ENCODE data around the gene ZYG11A. TPM values are rescaled to one million over a fixed set of nuclear protein-coding genes. Genes with fewer than 3 reads are reported as not detected.
"Not testable (repeated sequence)": the region's sequence is repeated elsewhere in the genome, so short reads cannot be mapped to it uniquely, and the experiment has no call there.

The ZYG11A gene
- not detected for total RNA-seq
- long read RNA-seq, result 0 reads

DNA sequence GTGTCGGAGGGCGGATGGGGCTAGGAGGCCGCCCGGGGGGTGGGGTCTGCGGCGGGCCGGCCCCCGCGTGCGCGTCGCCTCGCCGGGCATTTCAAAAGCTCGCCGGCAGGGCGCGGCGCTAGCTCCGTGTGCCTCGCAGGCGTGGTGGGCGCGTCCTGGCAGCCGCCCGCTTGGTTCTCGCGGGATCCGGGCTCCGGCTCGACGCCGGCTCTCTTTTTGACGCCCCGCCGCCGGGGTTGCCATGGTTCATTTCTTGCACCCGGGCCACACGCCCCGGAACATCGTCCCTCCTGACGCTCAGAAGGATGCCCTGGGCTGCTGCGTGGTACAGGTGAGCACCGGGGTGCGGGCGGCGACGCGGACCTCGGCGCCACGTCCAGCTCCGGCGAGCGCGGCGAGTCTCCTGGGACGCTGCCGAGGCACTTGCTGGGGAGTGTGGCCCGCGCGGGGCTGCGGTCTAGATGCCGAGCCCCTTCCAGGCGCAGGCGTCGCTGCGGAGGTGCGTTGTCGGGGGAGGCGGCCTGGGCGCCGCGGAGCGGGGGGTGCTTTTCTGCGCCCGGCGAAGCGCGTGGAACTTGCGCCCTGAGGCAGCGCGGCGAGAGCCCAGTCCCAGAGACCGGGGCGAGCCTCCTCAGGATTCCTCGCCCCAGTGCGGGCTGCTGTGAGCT is at the start of gene ZYG11A:
ZYG11A (plus strand) TSS at position 118 of the 668 bp plus-strand sequence; CDS start at position 242, 124 bp downstream.
- no peak for DNase-seq (ENCODE audit: low spot score)
- intact Hi-C loops (cut with DNase I), result no loop called here

DNA sequence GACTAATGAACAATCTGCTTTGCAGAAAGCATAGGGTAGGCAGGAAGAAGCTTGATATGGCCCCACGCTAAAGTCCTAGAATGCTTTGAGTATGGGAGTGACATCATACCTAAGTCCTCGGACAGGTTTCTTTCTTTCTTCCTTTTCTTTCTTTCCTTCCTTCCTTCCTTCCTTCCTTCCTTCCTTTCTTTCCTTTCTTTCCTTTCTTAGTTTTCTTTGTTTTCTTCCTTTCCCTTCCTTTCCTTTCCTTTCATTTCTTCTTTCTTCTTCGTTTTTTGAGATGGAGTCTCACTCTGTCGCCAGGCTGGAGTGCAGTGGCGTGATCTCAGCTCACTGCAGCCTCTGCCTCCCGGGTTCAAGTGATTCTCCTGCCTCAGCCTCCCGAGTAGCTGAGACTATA is 48.8 kb upstream of the ZYG11A start:
- DNase-seq (ENCODE audit: low spot score); intact Hi-C loops (cut with DNase I): not testable (repeated sequence)

DNA sequence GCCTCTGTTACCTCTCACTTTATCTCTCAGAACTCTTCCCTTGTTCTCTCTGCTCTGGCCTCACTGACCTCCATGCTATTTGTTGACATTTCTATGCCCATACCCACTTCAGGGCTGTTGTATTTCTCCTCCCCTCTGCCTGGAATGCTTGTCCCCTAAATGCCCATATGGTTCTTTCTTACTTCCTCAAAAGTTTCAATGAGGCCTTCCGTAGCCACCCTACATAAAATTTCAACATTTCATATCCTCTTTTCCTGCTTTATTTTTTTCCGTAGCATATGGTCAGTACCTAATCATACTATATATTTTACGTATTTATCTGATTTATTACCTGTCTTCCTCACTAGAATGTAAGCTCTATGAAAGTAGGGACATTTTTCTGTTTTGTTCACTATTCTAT is 47.1 kb upstream of the ZYG11A start:
- intact Hi-C loops (cut with DNase I), result no loop called here
- no peak for DNase-seq (ENCODE audit: low spot score)

DNA sequence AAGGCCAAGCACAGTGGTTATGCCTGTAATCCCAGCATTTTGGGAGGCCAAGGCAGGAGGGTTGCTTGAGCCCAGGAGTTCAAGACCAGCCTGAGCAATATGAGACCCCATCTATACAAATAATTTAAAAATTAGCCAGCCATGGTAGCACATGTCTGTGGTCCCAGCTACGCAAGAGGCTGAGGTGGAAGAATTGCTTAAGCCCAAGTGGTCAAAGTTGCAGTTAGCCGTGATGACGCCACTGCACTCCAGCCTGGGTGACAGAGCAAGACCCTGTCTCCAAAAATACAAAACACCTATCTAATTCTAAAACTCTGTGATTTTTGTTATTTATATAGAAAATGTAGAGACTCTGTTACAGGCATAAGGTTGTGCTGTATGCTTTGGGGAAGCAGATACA is 44.2 kb upstream of the ZYG11A start:
- intact Hi-C loops (cut with DNase I), result no loop called here
- no peak for DNase-seq (ENCODE audit: low spot score)

DNA sequence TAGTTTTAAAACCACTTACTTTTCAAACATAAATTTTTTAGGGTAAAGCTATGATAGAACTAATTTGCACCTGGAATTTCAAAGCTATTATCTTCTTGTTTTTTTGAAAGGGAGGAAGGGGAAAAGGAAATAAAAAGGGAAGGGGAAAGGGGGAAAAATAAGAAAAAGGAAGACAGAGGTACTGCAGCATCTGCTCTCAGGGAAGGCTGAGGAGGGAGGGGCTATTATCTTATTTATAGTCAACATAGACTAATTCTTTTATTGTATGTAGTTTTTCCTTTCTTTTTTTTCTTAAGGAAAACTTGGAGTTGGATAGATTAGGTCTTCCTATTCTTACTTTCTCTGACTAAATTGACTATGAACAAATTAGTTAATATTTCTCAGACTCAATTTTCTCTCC is 41.5 kb upstream of the ZYG11A start:
- intact Hi-C loops (cut with DNase I), result no loop called here
- DNase-seq (ENCODE audit: low spot score), result no peak

DNA sequence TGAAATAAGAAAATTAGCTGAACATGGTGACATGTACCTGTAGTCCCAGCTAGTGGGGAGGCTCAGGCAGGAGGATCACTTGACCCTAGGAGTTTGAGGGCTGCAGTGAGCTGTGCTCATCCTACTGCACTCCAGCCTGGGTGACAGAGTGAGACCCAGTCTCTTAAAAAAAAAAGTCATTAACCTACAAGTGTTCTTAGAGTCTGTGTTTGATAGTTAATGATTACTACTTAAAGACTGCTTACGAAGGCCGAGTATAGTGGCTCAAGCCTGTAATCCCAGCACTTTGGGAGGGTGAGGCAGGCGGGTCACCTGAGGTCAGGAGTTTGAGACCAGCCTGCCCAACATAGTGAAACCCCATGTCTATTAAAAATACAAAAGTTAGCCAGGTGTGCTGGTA is 38.5 kb upstream of the ZYG11A start:
- DNase-seq (ENCODE audit: low spot score); intact Hi-C loops (cut with DNase I): not testable (repeated sequence)

DNA sequence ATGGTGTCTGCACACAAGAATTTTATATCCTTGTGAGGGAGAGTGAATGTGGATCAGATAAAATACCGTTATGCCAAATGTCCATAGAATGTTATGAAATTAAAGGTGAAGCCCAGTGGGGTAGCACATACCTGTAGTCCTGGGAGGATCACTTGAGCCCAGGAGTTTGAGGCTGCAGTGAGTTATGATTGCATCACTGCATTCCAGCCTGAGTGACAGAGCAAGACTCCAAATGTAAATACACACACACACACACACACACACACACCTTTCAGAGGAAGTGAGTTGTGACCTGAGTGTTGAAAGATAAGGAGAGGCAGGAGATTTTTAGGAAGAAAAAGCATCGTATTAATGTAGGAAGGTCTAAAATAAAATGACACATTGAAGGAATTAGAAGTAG is 28.1 kb upstream of the ZYG11A start:
- DNase-seq (ENCODE audit: low spot score), result no peak
- intact Hi-C loops (cut with DNase I), result no loop called here

DNA sequence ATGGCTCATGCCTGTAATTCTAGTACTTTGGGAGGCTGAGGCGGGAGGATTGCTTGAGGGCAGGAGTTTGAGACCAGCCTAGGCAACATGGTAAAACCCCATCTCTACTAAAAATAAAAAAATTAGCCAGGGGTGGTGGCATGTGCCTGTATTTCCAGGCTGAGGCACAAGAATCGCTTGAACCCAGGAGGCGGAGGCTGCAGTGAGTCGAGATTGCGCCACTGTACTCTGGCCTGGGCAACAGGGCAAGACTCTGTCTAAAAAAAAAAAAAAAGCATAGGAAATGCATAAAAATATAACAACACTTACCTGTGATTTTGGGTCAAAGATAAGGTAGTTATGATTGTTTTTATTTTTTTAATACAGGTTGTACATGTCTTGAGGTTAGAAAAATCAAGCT is 21.7 kb upstream of the ZYG11A start:
- DNase-seq (ENCODE audit: low spot score); intact Hi-C loops (cut with DNase I): not testable (repeated sequence)

DNA sequence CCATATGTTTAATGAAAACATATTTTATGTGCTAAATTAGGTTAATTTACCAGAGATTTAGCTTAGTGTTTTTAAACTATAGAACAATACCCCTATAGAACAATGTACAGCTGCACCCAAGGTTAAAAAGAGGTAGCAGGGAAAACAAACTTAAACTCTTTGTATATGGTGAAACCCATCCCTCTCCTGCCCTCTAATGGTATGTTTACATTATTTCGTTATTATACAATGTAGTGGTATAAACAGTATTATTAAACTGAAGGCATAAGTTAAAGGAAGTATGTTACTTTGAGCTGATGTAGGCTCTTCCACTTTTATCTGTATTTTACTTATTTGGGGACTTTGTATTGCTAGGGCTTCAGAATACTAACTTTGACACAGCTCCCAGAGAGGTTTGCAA is 16.7 kb upstream of the ZYG11A start:
- intact Hi-C loops (cut with DNase I), result no loop called here
- no peak for DNase-seq (ENCODE audit: low spot score)

DNA sequence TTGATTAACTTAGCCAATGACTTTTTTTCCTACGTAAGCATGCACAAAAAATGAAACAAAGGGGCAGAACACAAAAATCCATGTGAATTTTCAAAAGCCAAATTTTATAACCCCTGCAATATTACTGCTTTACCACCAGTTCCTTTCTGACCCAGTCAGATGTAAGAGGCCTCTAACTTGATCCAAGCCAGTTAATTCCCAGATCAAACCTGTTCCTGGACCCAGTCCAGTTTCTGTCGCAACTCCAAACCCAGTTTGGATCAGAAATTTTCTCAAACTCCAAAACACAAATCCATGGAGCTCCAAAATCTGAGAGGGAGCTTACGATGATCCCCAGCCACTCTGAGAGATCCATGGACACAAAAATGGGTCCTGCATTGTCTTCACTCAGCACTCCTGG is 7.8 kb upstream of the ZYG11A start:
- intact Hi-C loops (cut with DNase I), result loop anchor here (10.0 kb wide), 1 partner anchor 350 kb away; no protein-coding TSS in a partner anchor
- no peak for DNase-seq (ENCODE audit: low spot score)

DNA sequence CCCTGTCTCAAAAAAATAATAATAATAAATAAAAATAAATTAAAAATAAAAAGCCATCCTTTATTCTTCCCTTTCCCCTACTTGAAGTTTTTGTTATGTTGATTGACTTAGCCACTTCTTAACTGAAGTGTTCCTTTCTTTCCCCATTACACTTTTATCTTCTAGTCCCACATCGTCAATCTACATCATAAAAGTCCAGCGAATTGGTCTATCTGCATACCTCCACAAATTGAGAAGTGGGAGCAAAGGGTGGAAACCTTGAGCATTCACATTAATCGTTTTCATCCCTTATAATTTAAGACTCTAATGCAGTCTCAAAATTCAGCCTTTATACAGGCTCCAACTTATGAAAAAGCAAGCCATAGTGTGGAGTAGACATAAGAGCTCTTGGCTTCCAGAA is 6.5 kb upstream of the ZYG11A start:
- DNase-seq (ENCODE audit: low spot score), result no peak
- intact Hi-C loops (cut with DNase I), result loop anchor here (10.0 kb wide), 1 partner anchor 349 kb away; no protein-coding TSS in a partner anchor

DNA sequence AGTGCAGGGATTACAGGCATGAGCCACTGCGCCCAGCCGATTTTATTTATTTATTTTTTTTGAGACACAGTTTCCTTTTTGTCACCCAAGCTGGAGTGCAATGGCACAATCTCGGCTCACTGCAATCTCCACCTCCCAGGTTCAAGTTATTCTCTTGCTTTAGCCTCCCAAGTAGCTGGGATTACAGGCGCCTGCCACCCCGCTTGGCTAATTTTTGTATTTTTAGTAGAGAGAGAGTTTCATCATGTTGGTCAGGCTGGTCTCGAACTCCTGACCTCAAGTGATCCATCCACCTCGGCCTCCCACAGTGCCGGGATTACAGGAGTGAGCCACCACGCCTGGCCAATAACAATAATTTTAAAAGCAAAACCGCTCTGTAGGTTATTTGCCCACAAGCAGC is 3.4 kb upstream of the ZYG11A start:
- DNase-seq (ENCODE audit: low spot score), result not testable (repeated sequence)
- intact Hi-C loops (cut with DNase I), result loop anchor here (10.0 kb wide), 1 partner anchor 346 kb away; no protein-coding TSS in a partner anchor

DNA sequence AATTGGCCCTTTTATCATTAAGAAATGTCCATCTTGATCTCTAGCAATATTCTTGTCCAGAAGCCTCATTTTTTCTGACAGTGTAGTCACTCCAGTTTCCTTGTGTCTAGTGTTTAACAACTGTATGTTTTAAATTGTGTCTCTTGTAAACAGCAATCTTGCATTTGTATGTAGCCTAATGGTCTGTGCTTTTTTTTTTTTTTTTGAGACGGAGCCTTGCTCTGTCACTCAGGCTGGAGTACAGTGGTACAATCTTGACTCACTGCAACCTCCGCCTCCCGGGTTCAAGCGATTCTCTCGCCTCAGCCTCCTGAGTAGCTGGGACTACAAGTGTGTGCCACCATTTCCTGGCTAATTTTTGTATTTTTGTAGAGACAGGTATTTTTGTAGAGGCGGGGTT is 2.6 kb downstream of the ZYG11A start:
- DNase-seq (ENCODE audit: low spot score); intact Hi-C loops (cut with DNase I): not testable (repeated sequence)

DNA sequence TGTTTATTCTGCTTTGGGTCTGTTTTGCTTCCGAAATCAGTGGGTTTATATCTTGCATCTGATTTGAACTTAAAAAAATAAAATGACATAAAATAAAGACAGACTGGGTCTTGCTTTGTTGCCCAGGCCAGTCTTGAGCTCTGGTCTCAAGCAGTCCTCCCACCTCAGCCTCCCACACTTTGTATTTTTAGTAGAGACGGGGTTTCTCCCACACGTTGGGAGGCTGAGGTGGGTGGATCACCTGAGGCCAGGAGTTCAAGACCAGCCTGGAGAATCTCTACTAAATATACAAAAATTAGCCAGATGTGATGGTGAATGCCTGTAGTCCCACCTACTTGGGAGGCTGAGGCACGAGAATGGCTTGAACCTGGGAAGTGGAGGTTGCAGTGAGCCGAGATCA is 5.9 kb downstream of the ZYG11A start:
- no peak for DNase-seq (ENCODE audit: low spot score)
- intact Hi-C loops (cut with DNase I), result no loop called here

DNA sequence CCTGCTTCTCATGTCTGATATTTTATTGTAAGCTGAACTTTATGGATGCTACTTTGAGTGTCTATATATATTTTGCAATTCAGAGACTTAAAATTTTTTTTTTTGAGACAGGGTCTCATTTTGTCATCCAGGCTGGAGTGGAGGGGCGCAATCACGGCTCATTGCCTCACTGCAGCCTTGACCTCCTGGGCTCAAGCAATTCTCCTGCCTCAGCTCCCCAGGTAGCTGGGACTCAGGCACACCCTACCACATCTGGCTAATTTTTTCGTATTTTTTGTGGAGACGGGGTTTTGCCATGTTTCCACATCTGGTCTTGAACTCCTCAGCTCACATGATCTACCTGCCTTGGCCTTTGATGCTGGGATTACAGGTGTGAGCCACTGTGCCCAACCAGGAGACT is 8.4 kb downstream of the ZYG11A start:
- DNase-seq (ENCODE audit: low spot score), result no peak
- intact Hi-C loops (cut with DNase I), result no loop called here

DNA sequence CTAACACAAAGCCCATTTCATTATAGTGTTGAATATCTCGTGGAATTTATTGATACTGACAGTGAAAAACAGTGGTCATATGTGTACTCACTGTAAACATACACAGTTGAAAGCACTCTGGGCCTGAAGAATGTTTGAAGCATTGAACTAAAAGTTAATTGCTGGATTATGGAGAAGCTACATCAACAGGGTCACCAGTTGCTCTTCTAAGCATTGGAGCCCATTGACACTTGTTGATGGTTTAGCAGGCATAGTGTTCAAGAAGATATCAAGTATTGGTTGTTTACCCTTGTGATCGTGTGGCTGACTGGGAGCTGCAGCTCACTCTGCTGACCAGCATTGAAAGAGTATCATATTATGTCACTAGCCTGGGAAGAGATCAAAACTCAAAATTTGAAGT is 10.3 kb downstream of the ZYG11A start:
- no peak for DNase-seq (ENCODE audit: low spot score)
- intact Hi-C loops (cut with DNase I), result no loop called here

DNA sequence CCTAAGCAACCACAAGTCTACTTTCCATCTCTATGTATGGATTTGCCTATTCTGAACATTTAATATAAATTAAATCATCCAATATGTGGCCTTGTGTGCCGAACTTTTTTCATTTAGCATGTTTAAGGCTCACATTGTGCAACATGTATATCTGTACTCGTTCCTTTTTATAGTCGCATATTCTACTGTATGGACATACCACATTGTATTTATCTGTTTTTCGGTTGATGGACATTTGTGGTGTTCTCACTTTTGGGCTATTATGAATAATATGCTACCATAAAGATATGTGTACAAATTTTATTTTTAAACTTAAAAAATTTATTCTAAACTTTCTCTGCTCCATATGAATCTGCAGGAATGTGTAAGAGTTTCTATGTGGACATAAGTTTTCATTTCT is 13.0 kb downstream of the ZYG11A start:
- DNase-seq (ENCODE audit: low spot score), result no peak
- intact Hi-C loops (cut with DNase I), result no loop called here

DNA sequence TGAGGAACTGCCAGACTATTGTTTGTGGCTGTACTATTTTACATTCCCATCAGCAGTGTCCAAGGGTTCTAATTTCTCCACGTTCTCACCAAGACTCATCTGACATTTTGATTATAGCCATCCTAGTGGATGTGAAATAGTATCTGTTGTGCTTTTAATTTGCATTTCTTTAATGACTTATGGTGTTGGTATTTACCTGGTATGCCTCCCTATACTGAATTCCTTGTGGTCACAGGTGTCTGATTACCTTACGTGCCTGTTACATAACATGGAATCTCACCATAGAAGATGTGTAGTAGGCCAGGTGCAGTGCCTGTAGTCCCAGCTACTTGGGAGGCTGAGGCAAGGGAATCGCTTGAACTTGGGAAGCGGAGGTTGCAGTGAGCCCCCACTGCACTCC is 13.5 kb downstream of the ZYG11A start:
- DNase-seq (ENCODE audit: low spot score), result no peak
- intact Hi-C loops (cut with DNase I), result no loop called here

DNA sequence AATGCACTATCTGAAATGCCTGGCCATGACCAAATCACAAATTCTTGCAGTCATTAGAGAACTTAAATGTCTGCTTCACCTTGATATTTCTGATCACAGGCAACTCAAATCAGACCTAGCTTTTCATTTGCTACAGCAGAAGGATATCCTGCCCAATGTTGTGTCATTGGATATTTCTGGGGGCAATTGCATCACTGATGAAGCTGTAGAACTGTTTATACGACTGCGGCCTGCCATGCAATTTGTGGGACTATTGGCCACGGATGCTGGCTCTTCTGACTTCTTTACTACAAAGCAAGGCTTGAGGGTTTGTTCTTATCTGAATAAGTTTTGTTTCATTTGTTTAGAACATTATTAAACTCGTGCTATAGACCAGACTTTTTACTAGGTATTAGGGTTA is 14.9 kb downstream of the ZYG11A start:
- intact Hi-C loops (cut with DNase I), result no loop called here
- no peak for DNase-seq (ENCODE audit: low spot score)

DNA sequence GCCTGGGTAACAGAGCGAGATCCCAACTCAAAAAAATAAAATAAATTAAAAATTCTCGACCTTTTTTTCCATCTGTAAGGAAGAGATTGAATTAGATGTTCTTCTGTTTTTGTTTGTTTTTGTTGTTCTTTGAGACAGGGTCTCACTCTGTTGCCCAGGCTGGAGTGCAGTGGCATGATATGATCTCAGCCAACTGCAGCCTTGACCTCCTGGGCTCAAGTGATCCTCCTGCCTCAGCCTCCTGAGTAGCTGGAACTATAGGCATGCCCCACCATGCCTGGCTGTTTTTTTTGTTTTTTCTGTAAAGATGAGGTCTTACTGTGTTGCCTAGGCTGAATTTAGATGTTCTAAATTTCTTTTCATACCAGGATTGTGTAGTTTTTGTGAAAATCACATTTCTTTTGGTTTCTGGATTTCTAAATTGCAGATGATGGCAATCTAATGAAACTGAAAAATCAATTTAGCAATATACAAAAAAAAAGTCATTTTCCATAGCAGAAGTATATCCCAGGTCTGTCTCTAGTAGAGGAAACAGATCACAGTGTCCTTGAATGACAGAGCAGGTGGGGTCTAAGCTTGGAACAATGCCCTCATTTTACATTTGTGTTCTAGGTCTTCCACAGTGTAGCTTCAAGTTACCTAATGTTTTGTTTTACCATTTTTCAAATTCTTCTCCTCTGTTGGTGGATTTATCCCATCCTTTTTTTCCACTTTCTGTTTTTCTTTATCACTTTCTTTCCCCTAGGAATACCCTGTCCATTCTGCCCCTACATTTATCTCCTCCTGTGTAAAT is 20.3 kb downstream of the ZYG11A start:
- DNase-seq (ENCODE audit: low spot score), result no peak
- intact Hi-C loops (cut with DNase I), result no loop called here

Data from cardiac septum (tissue), 1 donor.